H1 (cell line): Measurements from ENCODE around the gene PSMB11. TPM values are rescaled to one million over a fixed set of nuclear protein-coding genes. Genes with fewer than 3 reads are reported as not detected.

Source experiments
- CTCF ChIA-PET: fragments of 300-600 bp; sonication (Branson Sonifier 250); formaldehyde crosslinking; loops from one replicate; lab custom pipeline; 2021; ENCODE audit not compliant: partially characterized antibody; lab: Charles Lee
- POLR2A ChIA-PET: fragments of 300-600 bp; sonication (Branson Sonifier 250); formaldehyde crosslinking; loops from one replicate; lab custom pipeline; 2021; ENCODE audit warnings: inconsistent platforms; ENCODE audit not compliant: partially characterized antibody; lab: Charles Lee
- DNase-seq, 2 experiments: peaks; one replicate each; pipeline versions ENCODE4 v3.0.0 to v3.0.0-alpha.2; 2010 to 2022; ENCODE audit warnings: low spot score in 2 of 2, low read depth in 1 of 2, mixed read lengths in 1 of 2
- FAIRE-seq: peaks from 2 replicates; lab custom pipeline; 2011; peaks lifted over from hg19 to GRCh38; lab: Jason Lieb, UNC
- H2AFZ ChIP-seq: 2 replicates; pipeline ENCODE4 v1.8.1; 2012; ENCODE audit warnings: low read length, inconsistent platforms
- H2AK5ac ChIP-seq: 2 replicates; pipeline ENCODE4 v1.6.1; 2013; ENCODE audit warnings: low read depth, low read length
- H2BK120ac ChIP-seq: replicated peaks from 2 replicates; pipeline ENCODE3; 2013; ENCODE audit warnings: low read depth, low read length, inconsistent platforms
- H2BK12ac ChIP-seq: 2 replicates; pipeline ENCODE4 v1.6.1; 2013; ENCODE audit warnings: low read depth, low read length
- H2BK15ac ChIP-seq: 2 replicates; pipeline ENCODE4 v1.6.1; 2013; ENCODE audit warnings: low read length
- H2BK20ac ChIP-seq: 2 replicates; pipeline ENCODE4 v1.6.1; 2013; ENCODE audit warnings: low read length
- H2BK5ac ChIP-seq: 2 replicates; pipeline ENCODE4 v1.6.1; 2013; ENCODE audit warnings: low read depth, low read length
- H3K14ac ChIP-seq: 2 replicates; pipeline ENCODE4 v1.6.1; 2013; ENCODE audit warnings: inconsistent platforms; ENCODE audit not compliant: insufficient read length
- H3K18ac ChIP-seq: 2 replicates; pipeline ENCODE4 v1.6.1; 2013; ENCODE audit warnings: low read length; ENCODE audit errors: extremely low read depth
- H3K23ac ChIP-seq: 2 replicates; pipeline ENCODE4 v1.6.1; 2013; ENCODE audit warnings: inconsistent platforms; ENCODE audit not compliant: insufficient read length
- H3K23me2 ChIP-seq: 2 replicates; pipeline ENCODE4 v1.6.1; 2013; ENCODE audit warnings: low read depth, low read length
- H3K27ac ChIP-seq: 2 replicates; pipeline ENCODE4 v1.6.1; 2011; ENCODE audit warnings: low read depth, low read length, inconsistent platforms
- H3K27me3 ChIP-seq, 4 experiments: replicated peaks in 1 of 4; 1 replicate in 1 of 4; 2 replicates in 3 of 4; pipeline versions ENCODE4 v1.6.1 to v1.8.1; 2011 to 2013; ENCODE audit warnings: low read length in 3 of 4, mild to moderate bottlenecking in 3 of 4, inconsistent platforms in 2 of 4, mixed read lengths in 2 of 4, moderate library complexity in 1 of 4; ENCODE audit not compliant: control insufficient read depth in 3 of 4, insufficient read depth in 3 of 4; ENCODE audit errors: extremely low read depth in 1 of 4
- H3K36me3 ChIP-seq, 4 experiments: 2 replicates each; pipeline versions ENCODE4 v1.6.1 to v1.8.1; 2011 to 2013; ENCODE audit warnings: mild to moderate bottlenecking in 4 of 4, low read length in 3 of 4, moderate library complexity in 2 of 4, control low read depth in 1 of 4, inconsistent platforms in 1 of 4; ENCODE audit not compliant: insufficient read depth in 4 of 4, control insufficient read depth in 2 of 4
- H3K4ac ChIP-seq: replicated peaks from 2 replicates; pipeline ENCODE3; 2013; ENCODE audit warnings: low read length, low read depth, mixed read lengths, inconsistent platforms; ENCODE audit not compliant: insufficient read length
- H3K4me1 ChIP-seq, 4 experiments: replicated peaks in 1 of 4; 1 replicate in 1 of 4; 2 replicates in 3 of 4; pipeline versions ENCODE4 v1.6.1 to v1.8.1; 2011 to 2013; ENCODE audit warnings: low read length in 3 of 4, inconsistent platforms in 2 of 4, mixed read lengths in 1 of 4; ENCODE audit not compliant: insufficient read depth in 4 of 4, control insufficient read depth in 3 of 4
- H3K4me2 ChIP-seq, 2 experiments: 2 replicates each; pipeline versions ENCODE4 v1.6.1 to v1.8.1; 2011 to 2013; ENCODE audit warnings: low read depth in 2 of 2, low read length in 2 of 2, control low read depth in 1 of 2, inconsistent platforms in 1 of 2, mild to moderate bottlenecking in 1 of 2; ENCODE audit not compliant: insufficient read depth in 1 of 2
- H3K4me3 ChIP-seq, 4 experiments: fragments of 200-600, 300-600 bp in 1 of 4; sonication (generic), shearing (Covaris generic), sonication (Bioruptor Twin) in 1 of 4; 2 replicates each; pipeline versions ENCODE4 v1.5.1 to v1.8.1; 2011 to 2016; ENCODE audit warnings: low read length in 4 of 4, low read depth in 3 of 4, control low read depth in 2 of 4, inconsistent platforms in 2 of 4, mild to moderate bottlenecking in 2 of 4, mixed read lengths in 1 of 4, moderate library complexity in 1 of 4; ENCODE audit not compliant: insufficient read depth in 2 of 4; ENCODE audit errors: extremely low read depth in 1 of 4
- H3K56ac ChIP-seq: replicated peaks from 2 replicates; pipeline ENCODE3; 2013; ENCODE audit warnings: low read depth, mild to moderate bottlenecking, mixed read lengths, low read length, inconsistent platforms; ENCODE audit not compliant: insufficient read length
- H3K79me1 ChIP-seq: 2 replicates; pipeline ENCODE4 v1.6.1; 2013; ENCODE audit warnings: low read depth, low read length, control low read depth
- H3K79me2 ChIP-seq, 2 experiments: 2 replicates each; pipeline versions ENCODE4 v1.6.1 to v1.8.1; 2012 to 2013; ENCODE audit warnings: low read length in 2 of 2, mild to moderate bottlenecking in 2 of 2, inconsistent platforms in 1 of 2; ENCODE audit not compliant: insufficient read depth in 2 of 2, control insufficient read depth in 1 of 2
- H3K9ac ChIP-seq, 4 experiments: replicated peaks in 1 of 4; 1 replicate in 1 of 4; 2 replicates in 3 of 4; pipeline versions ENCODE4 v1.6.1 to v1.8.1; 2011 to 2013; ENCODE audit warnings: low read depth in 3 of 4, low read length in 3 of 4, control low read depth in 2 of 4, mild to moderate bottlenecking in 2 of 4, moderate library complexity in 2 of 4, inconsistent platforms in 1 of 4; ENCODE audit errors: extremely low read depth in 1 of 4
- H3K9me3 ChIP-seq, 2 experiments: 2 replicates each; pipeline versions ENCODE4 v1.6.1 to v1.8.1; 2012 to 2013; ENCODE audit warnings: mild to moderate bottlenecking in 2 of 2, moderate library complexity in 2 of 2, control low read depth in 1 of 2, inconsistent platforms in 1 of 2, low read depth in 1 of 2, low read length in 1 of 2, mixed read lengths in 1 of 2; ENCODE audit not compliant: insufficient read depth in 2 of 2
- H4K20me1 ChIP-seq, 2 experiments: replicated peaks in 1 of 2; 2 replicates each; pipeline versions ENCODE3 to v1.8.1; 2011 to 2013; ENCODE audit warnings: inconsistent platforms in 2 of 2, low read length in 2 of 2, mild to moderate bottlenecking in 1 of 2; ENCODE audit not compliant: insufficient read depth in 2 of 2, control insufficient read depth in 1 of 2
- H4K5ac ChIP-seq: 2 replicates; pipeline ENCODE4 v1.6.1; 2013; ENCODE audit warnings: low read length, low read depth, mixed read lengths, inconsistent platforms; ENCODE audit not compliant: insufficient read length
- H4K8ac ChIP-seq: 2 replicates; pipeline ENCODE4 v1.8.0; 2013; ENCODE audit warnings: mild to moderate bottlenecking, moderate library complexity, low read length, inconsistent platforms; ENCODE audit not compliant: insufficient read depth; ENCODE audit errors: extremely low read depth
- H4K91ac ChIP-seq: replicated peaks from 2 replicates; pipeline ENCODE3; 2013; ENCODE audit warnings: low read length, mixed read lengths, inconsistent platforms; ENCODE audit not compliant: insufficient read length
- BACH1 ChIP-seq: IDR thresholded peaks from 2 replicates; pipeline ENCODE4 v1.6.1; 2012; ENCODE audit warnings: low read length, improper control_type of control experiment
- CBX5 ChIP-seq: fragments of 300-800, 300-1000 bp; sonication (generic); IDR thresholded peaks from 2 replicates; pipeline ENCODE4 v1.7.1; 2016; ENCODE audit warnings: antibody characterized with exemption, low read length, low read depth
- CHD2 ChIP-seq: IDR thresholded peaks from 2 replicates; pipeline ENCODE4 v1.6.1; 2012; ENCODE audit warnings: low read length, improper control_type of control experiment
- EGR1 ChIP-seq: IDR thresholded peaks from 2 replicates; pipeline ENCODE4 v1.6.1; 2011; ENCODE audit warnings: low read depth, low read length, borderline replicate concordance
- EP300 ChIP-seq, 2 experiments: IDR thresholded peaks; 1 replicate in 1 of 2; 2 replicates in 1 of 2; pipeline ENCODE4 v1.6.1; 2011 to 2012; ENCODE audit warnings: low read depth in 2 of 2, low read length in 2 of 2, mild to moderate bottlenecking in 2 of 2, borderline replicate concordance in 1 of 2, inconsistent platforms in 1 of 2, moderate library complexity in 1 of 2
- JUND ChIP-seq: IDR thresholded peaks from 2 replicates; pipeline ENCODE4 v1.6.1; 2011; ENCODE audit warnings: mild to moderate bottlenecking, improper control_type of control experiment, low read length
- KDM1A ChIP-seq: fragments of 200-600, 300-600 bp; sonication (generic); IDR thresholded peaks from 2 replicates; pipeline ENCODE4 v1.7.1; 2016; ENCODE audit warnings: mild to moderate bottlenecking, low read length, borderline replicate concordance
- MAFK ChIP-seq: IDR thresholded peaks from 2 replicates; pipeline ENCODE4 v1.6.1; 2012; ENCODE audit warnings: low read depth, mild to moderate bottlenecking, improper control_type of control experiment, low read length
- MAX ChIP-seq: IDR thresholded peaks from 2 replicates; pipeline ENCODE4 v1.6.1; 2012; ENCODE audit warnings: inconsistent platforms
- POLR2A ChIP-seq, 2 experiments: IDR thresholded peaks; 1 replicate in 1 of 2; 2 replicates in 1 of 2; pipeline ENCODE4 v1.6.1; 2011; ENCODE audit warnings: low read depth in 2 of 2, low read length in 2 of 2, mild to moderate bottlenecking in 2 of 2; ENCODE audit errors: control extremely low read depth in 1 of 2
- POLR2AphosphoS5 ChIP-seq: IDR thresholded peaks from 2 replicates; pipeline ENCODE4 v1.6.1; 2011; ENCODE audit warnings: low read depth, low read length
- POU5F1 ChIP-seq: IDR thresholded peaks from 2 replicates; pipeline ENCODE4 v1.6.1; 2011; ENCODE audit warnings: low read depth, mild to moderate bottlenecking, low read length, moderate library complexity
- RXRA ChIP-seq: IDR thresholded peaks from 2 replicates; pipeline ENCODE4 v1.6.1; 2011; ENCODE audit warnings: low read depth, mild to moderate bottlenecking, low read length, moderate library complexity; ENCODE audit not compliant: insufficient read depth
- TAF1 ChIP-seq: IDR thresholded peaks from 2 replicates; pipeline ENCODE4 v1.6.1; 2011; ENCODE audit warnings: mild to moderate bottlenecking, low read depth, low read length
- WGBS, 2 experiments: shearing (Covaris generic) in 1 of 2; methylation state at CpG; one replicate each; pipeline versions ENCODE4 v1.1.6 to v1.1.7; 2013 to 2015; ENCODE audit warnings: low lambda C conversion rate in 2 of 2, mixed read lengths in 2 of 2, inconsistent platforms in 1 of 2, low coverage in 1 of 2, missing lambda C conversion rate in 1 of 2; ENCODE audit not compliant: insufficient replicate concordance in 2 of 2, insufficient coverage in 1 of 2, insufficient read length in 1 of 2; ENCODE audit errors: extremely low coverage in 1 of 2, missing lambda C conversion rate in 1 of 2; 5-methylcytosine and 5-hydroxymethylcytosine counted together
- polyA plus RNA-seq, 7 experiments: library from polyadenylated mRNA; depleted of rRNA in 3 of 7; stranded (reverse) in 5 of 7; unstranded in 2 of 7; fragments of >200 nt in 5 of 7; fragments of 200-250 nt in 2 of 7; gene quantifications; 1 replicate in 5 of 7; 2 replicates in 1 of 7; 4 replicates in 1 of 7; pipeline versions ENCODE4 v1.2.1 to v1.2.3, GENCODE V29; 2011 to 2013; ENCODE audit warnings: missing spikeins in 2 of 7, mixed read lengths in 2 of 7
- total RNA-seq: library from RNA; stranded (reverse); fragmentation: NEBNext Ultra II Directional; extraction: Animal tissue kit (Norgen Biotek cat#: 25700); gene quantifications from 2 replicates; pipeline ENCODE4 v1.2.1, GENCODE V29; 2021

PSMB11 gene
- total and polyA plus RNA-seq, 2 of the 8 experiments (the other 6 are each of a cell fraction or from before 2014, with no cell fraction given): not detected

DNA sequence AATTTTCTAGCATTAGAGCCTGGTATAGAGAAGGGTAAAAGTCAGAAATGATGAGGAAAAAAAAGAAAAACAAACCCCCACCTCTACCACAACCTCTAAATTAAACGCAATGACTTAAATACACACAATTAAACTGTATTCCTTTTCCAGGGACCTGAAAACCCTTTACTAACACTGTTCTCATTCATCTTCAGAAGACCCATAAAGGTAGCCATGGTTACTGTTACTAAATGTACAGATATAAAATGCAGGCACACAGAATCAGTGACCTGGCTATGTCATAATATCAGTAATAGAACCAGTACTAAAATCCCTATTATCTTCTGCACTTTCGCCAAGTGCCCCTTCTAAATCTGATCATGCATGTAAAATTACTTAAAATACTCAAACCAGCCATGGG lies 51.5 kb downstream of the PSMB11 start:
- Histone ChIP-seq H3K14ac (no peak overlapping the region), H3K27ac (no peak overlapping the region), H4K20me1 (peaks cover 9 to 11% of the 10 kb centered on the region in 2 experiments)

More for the DNA sequence above, 51.5 kb downstream of the PSMB11 start:
- H3K4ac ChIP-seq: no peak overlapping the region
- no peak overlapping the region for H2BK15ac ChIP-seq
- H2AFZ ChIP-seq: no peak overlapping the region
- H2BK5ac ChIP-seq: no peak overlapping the region
- H3K23me2 ChIP-seq: peaks cover 5% of the 10 kb centered on the region; the same call in 1 of the 2 replicates
- H2AK5ac ChIP-seq: no peak overlapping the region
- H3K79me2 ChIP-seq: peaks cover 19 to 70% of the 10 kb centered on the region in 2 experiments
- DNase-seq (no peak), FAIRE-seq (no peak)
- H4K8ac ChIP-seq: no peak overlapping the region
- no peak overlapping the region for H2BK20ac ChIP-seq
- no peak overlapping the region for H2BK12ac ChIP-seq
- no peak overlapping the region for H3K18ac ChIP-seq
- TF ChIP-seq BACH1: no peak
- no peak for TF ChIP-seq CBX5
- no peak for TF ChIP-seq EGR1
- TF ChIP-seq POLR2A (IDR thresholded peaks at IDR 0.05; ENCODE audit: control extremely low read depth in 1 of 2, low read depth in 2 of 2, low read length in 2 of 2): no peak
- TF ChIP-seq CHD2: no peak
- no peak for TF ChIP-seq MAFK
- TF ChIP-seq TAF1: no peak
- TF ChIP-seq POLR2AphosphoS5: no peak
- no peak for TF ChIP-seq EP300 (IDR thresholded peaks at IDR 0.05; ENCODE audit: borderline replicate concordance in 1 of 2, low read depth in 2 of 2, low read length in 2 of 2)
- no peak for TF ChIP-seq KDM1A
- no peak for TF ChIP-seq RXRA
- no peak for TF ChIP-seq POU5F1
- TF ChIP-seq JUND: no peak
- TF ChIP-seq MAX: no peak
- no peak overlapping the region for H4K91ac ChIP-seq
- H3K23ac ChIP-seq: no peak overlapping the region
- ChIA-PET CTCF (interaction anchor here (0.7 to 2.9 kb wide), 8 partner anchors 8 to 107 kb away, joined by 3 to 23 read pairs (median 5); no protein-coding TSS in a partner anchor), POLR2A (interaction anchor here (1.4 to 3.2 kb wide), 11 partner anchors 9 to 174 kb away, joined by 3 to 36 read pairs (median 8); partner anchors contain the start of genes AJUBA and RBM23)
- peaks cover 12% of the 10 kb centered on the region for H3K79me1 ChIP-seq
- H3K9ac ChIP-seq: no peak overlapping the region
- H2BK120ac ChIP-seq: no peak overlapping the region
- H3K27me3 ChIP-seq: no peaks in the 10 kb centered on the region
- no peak overlapping the region for H4K5ac ChIP-seq
- peak overlapping the region; percentile 92 to 97 (median 96); a peak in 7 of 8 replicates for H3K4me3 ChIP-seq
- no peaks in the 10 kb centered on the region for H3K9me3 ChIP-seq
- 95% methylated on average over 2 of the region's 2 CpGs; no CpG with 5 or more reads in 1 of the 2 experiments for WGBS, 2 experiments
- no peaks in the 10 kb centered on the region; a peak in 3 of 7 replicates for H3K4me1 ChIP-seq
- H3K4me2 ChIP-seq: peak overlapping the region; percentile 91 to 92
- H3K36me3 ChIP-seq: peaks cover 32 to 55% (median 46%) of the 10 kb centered on the region in 4 experiments
- no peak overlapping the region for H3K56ac ChIP-seq
